IgD-negative memory B cell (primary cell): ENCODE results near the gene DOK1. TPM values are rescaled to one million over a fixed set of nuclear protein-coding genes. Genes with fewer than 3 reads are reported as not detected.

Experiments used
- H3K27ac Mint-ChIP-seq, 3 donors: one replicate each; pipeline ENCODE4 v1.8.0; 2020 to 2022; ENCODE audit warnings: mild to moderate bottlenecking in 3 of 3, mixed read lengths in 3 of 3, moderate library complexity in 1 of 3
- H3K27me3 Mint-ChIP-seq: one replicate; pipeline ENCODE4 v1.8.0; 2021; ENCODE audit warnings: mixed read lengths
- H3K36me3 Mint-ChIP-seq: one replicate; pipeline ENCODE4 v1.8.0; 2020; ENCODE audit warnings: mild to moderate bottlenecking, mixed read lengths
- H3K4me1 Mint-ChIP-seq, 3 donors: one replicate each; pipeline ENCODE4 v1.8.0; 2020 to 2022; ENCODE audit warnings: mixed read lengths in 3 of 3, mild to moderate bottlenecking in 1 of 3
- H3K4me3 Mint-ChIP-seq, 4 donors: one replicate each; pipeline ENCODE4 v1.8.0; 2020 to 2022; ENCODE audit warnings: mild to moderate bottlenecking in 4 of 4, mixed read lengths in 4 of 4, moderate library complexity in 3 of 4
- H3K9me3 Mint-ChIP-seq, 3 donors: one replicate each; pipeline ENCODE4 v1.8.0; 2020 to 2021; ENCODE audit warnings: mixed read lengths in 3 of 3, mild to moderate bottlenecking in 1 of 3
- polyA plus RNA-seq: library from polyadenylated mRNA; unstranded; fragments of 300-500 nt; fragmentation: Illumina TruSeq; gene quantifications from one replicate; pipeline ENCODE4 v1.2.3, GENCODE V29; 2021

Gene DOK1
- polyA plus RNA-seq, 1 donor from 2014 or later: 48.9 TPM

DNA sequence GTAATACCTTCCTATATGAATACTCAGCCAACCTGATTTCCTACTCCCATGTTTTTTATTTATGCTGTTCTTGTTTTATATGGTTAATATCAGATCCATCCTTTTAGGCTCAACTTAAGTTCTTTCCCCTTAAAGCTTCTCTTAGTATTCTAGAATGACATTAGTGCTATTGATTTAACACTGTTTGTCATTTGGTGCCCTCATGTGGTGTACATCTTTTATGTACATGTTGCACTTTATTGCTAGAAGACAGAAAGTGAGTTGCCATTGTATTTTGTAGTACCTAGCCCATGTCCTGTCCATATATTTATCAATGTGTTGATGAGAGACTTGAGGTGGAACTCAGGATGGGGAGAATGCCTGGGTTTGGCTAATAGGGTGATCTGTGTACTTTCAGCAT is 22.3 kb upstream of the DOK1 start:
- H3K36me3 Mint-ChIP-seq: no peaks in the 10 kb centered on the region
- peak overlapping the region; percentile 72 to 87 (median 76) for H3K4me3 Mint-ChIP-seq

DNA sequence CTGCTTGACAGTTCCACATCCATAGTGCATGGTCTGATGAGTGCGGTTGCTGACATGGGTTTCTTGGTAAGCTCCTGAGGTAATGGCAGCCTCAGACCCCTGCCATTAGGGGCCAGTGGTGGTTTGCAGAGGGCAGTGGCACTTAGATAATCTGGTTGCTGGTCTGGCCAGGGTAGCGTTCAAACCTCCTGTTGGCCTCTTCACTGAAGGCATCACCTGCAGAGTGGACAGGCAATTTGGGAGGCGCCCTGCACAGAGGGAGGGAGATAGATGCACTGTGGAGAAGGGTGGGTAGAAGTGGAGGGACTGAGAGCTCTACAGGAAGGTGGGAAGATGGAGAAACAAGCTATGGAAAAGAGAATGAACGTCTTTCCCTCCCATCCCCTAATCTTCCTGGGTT is 21.1 kb upstream of the DOK1 start:
- H3K27ac Mint-ChIP-seq: peak overlapping the region in 1 of 3 donors; percentile 51
- H3K9me3 Mint-ChIP-seq: peaks cover 0 to 2% (median 0%) of the 10 kb centered on the region in 3 donors
- no peaks in the 10 kb centered on the region for H3K27me3 Mint-ChIP-seq
- H3K36me3 Mint-ChIP-seq: peaks cover 2% of the 10 kb centered on the region
- peak overlapping the region in 1 of 4 donors; percentile 36 for H3K4me3 Mint-ChIP-seq
- peaks cover 29 to 35% (median 32%) of the 10 kb centered on the region in 3 donors for H3K4me1 Mint-ChIP-seq

More for the DNA sequence above, 22.3 kb upstream of the DOK1 start:
- peak overlapping the region; percentile 0 to 91 (median 81) for H3K27ac Mint-ChIP-seq
- H3K9me3 Mint-ChIP-seq: no peaks in the 10 kb centered on the region
- H3K27me3 Mint-ChIP-seq: no peaks in the 10 kb centered on the region
- H3K4me1 Mint-ChIP-seq: peaks cover 21 to 31% (median 30%) of the 10 kb centered on the region in 3 donors

DNA sequence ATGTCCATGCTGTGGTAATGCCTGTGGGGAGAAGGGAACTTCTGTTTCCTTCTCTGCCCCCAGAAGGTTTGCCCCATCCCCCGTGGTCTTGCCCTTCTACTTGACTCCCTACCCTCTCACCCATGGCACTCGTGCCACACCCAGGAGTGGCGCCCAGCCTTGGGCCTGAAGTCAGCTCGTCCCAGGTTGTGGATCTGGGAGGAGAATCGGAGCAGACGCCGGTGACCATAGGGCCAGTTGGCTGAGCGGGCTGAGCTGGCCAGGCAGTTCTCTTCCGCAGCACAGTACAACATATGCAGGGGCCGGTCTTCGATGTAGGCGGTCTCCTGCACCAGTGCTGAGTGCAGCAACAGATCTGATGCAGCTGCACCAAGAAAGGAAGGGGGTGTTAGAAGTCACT is 20.1 kb upstream of the DOK1 start:
- Mint-ChIP-seq H3K4me3 (no peak overlapping the region), H3K36me3 (peaks cover 6% of the 10 kb centered on the region), H3K27ac (no peak overlapping the region), H3K4me1 (peaks cover 35 to 38% (median 37%) of the 10 kb centered on the region in 3 donors), H3K9me3 (peaks cover 0 to 2% (median 0%) of the 10 kb centered on the region in 3 donors), H3K27me3 (no peaks in the 10 kb centered on the region)

DNA sequence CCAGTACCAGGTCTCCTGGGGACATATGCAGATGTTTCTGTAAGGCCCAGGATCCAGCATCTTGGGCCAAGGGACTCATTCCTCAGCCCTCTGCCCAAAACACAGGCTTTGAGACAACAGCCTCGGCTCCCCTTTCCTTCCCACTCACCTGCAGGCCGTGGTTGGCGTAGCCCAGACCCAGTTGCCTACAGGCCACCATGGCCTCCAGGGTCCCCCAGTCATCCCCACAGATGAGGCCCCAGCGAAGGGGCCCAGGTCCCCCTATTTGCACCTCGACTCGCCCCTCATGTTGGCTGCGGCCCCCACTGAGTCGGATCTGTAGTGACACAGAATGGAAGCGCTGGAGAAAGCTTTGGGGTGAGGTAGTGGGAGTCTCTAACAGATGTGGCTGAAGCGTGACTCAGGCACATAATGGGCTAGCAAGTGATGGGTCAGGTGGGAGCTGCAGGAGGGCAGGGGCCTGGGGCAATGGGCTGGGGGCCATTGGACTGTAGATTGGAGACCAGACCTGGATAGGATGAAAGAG is 19.0 kb upstream of the DOK1 start:
- no peak overlapping the region for H3K27ac Mint-ChIP-seq
- H3K36me3 Mint-ChIP-seq: peaks cover 6% of the 10 kb centered on the region
- peaks cover 0 to 2% (median 0%) of the 10 kb centered on the region in 3 donors for H3K9me3 Mint-ChIP-seq
- peaks cover 34 to 41% (median 40%) of the 10 kb centered on the region in 3 donors for H3K4me1 Mint-ChIP-seq
- H3K4me3 Mint-ChIP-seq: no peak overlapping the region
- no peaks in the 10 kb centered on the region for H3K27me3 Mint-ChIP-seq

DNA sequence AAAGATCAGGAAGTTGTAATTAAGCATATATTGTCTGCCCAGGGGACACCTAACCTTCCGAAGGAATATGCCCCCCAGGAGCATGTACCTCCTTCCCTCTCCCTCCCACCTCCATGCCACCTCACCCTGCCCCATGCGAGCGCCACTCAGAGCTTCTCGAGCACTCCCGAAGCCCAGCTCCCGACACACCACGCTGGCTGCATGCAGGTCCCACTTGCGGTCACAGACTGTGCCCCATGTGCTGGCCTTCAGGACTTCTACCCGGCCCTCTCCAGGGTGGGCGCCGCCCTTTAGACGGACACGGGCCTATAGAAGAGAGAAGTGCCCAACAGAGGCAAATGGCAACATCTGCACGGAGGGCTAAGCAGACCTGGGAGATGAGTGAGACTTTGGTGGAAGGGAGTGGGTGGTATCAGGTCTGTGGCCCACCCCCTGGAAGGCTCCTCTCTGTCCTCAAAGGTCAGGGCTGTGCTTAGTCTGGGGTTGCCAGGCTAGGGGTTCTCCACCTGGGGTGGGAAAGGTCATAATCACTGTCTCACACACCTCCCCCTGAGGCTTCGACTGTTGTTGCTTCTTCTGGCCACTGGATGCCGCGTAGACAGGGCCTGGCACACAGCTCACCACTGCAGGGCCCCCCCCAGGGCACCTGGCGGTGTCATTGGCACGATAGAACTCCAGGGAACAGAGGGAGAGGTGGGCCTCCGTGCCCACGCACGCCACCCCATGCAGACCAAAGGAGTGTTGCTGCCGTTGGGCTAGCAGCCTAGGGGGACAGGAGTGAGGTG is 18.2 kb upstream of the DOK1 start:
- H3K27me3 Mint-ChIP-seq: no peaks in the 10 kb centered on the region
- H3K27ac Mint-ChIP-seq: no peak overlapping the region
- H3K9me3 Mint-ChIP-seq: peaks cover 0 to 2% (median 0%) of the 10 kb centered on the region in 3 donors

DNA sequence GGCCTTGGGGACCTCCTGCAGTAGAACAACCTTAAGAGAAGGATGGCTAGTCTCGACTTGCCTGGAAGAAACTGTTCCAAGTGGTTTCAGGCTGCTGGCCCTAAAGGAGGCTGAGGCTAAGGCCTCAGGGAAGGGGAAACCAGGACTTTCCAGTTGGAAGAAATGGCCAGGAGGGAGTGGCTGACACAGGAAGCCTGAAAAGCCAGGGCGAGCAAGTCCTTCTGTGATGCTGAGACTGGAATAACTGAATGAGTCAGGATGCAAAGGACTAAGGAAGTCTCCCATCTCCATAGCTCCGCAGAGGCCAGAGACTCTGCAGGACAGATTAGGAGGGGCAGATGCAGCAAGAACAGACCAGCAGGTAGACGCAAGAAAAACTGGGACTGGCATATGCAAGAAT is 17.4 kb upstream of the DOK1 start:
- peak overlapping the region in 1 of 4 donors; percentile 82 for H3K4me3 Mint-ChIP-seq
- no peaks in the 10 kb centered on the region for H3K27me3 Mint-ChIP-seq
- H3K4me1 Mint-ChIP-seq: peaks cover 25 to 29% (median 26%) of the 10 kb centered on the region in 3 donors
- peaks cover 6% of the 10 kb centered on the region for H3K36me3 Mint-ChIP-seq
- no peak overlapping the region for H3K27ac Mint-ChIP-seq
- H3K9me3 Mint-ChIP-seq: peaks cover 0 to 2% (median 0%) of the 10 kb centered on the region in 3 donors

More for the DNA sequence above, 18.2 kb upstream of the DOK1 start:
- H3K36me3 Mint-ChIP-seq: peaks cover 6% of the 10 kb centered on the region
- H3K4me1 Mint-ChIP-seq: peaks cover 31 to 36% (median 32%) of the 10 kb centered on the region in 3 donors
- H3K4me3 Mint-ChIP-seq: no peak overlapping the region

DNA sequence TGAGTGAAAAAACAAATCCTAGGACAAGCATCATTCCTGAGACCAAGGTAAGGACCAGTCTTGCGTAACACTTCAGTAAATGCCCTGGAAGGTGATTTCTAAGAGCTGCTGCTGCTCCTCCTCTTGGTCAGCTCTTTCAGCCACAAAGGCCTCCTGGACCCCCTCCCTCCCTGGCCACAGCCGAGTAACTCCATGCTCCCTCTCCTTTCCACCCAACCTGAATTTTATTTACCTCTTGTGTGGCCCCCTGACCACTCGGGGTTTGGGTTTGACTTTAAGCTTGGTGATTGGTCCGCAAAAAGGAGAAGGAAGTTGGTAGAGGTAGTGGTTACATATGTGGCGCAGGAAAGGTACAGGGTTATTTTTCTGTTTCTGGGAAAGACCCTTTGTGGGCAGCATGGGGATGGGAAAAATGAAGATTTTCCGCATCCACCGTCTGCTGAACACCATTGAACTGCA is 15.6 kb upstream of the DOK1 start:
- no peaks in the 10 kb centered on the region for H3K27me3 Mint-ChIP-seq
- H3K4me1 Mint-ChIP-seq: peaks cover 25 to 28% (median 27%) of the 10 kb centered on the region in 3 donors
- H3K4me3 Mint-ChIP-seq: peak overlapping the region; percentile 82 to 95 (median 86)
- H3K27ac Mint-ChIP-seq: peak overlapping the region; percentile 54 to 96 (median 91)
- H3K36me3 Mint-ChIP-seq: peaks cover 6% of the 10 kb centered on the region
- peaks cover 0 to 2% (median 0%) of the 10 kb centered on the region in 3 donors for H3K9me3 Mint-ChIP-seq

DNA sequence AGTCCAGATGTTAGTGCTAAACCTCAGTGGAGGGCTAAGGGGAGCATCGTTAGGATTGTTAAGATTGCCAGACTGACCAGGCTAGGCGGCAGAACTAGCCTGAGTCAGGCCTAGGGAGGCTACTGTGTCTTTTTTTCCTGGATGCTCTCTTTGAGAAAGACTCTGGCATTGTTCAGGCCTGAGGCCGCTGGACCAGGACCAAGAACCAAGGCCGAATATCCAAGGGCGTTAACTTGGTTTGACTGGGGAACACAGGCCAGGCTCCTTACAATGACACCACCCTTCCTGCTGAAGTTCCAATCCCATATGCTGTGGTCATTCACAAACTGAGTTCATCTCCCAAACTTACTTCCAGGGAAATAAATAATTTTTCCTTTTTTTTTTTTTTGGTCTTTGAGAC is 14.2 kb upstream of the DOK1 start:
- Mint-ChIP-seq H3K4me3 (peak overlapping the region in 3 of 4 donors; percentile 19 to 95 (median 82)), H3K27me3 (no peaks in the 10 kb centered on the region), H3K36me3 (peaks cover 6% of the 10 kb centered on the region), H3K9me3 (peaks cover 0 to 2% (median 0%) of the 10 kb centered on the region in 3 donors), H3K4me1 (peaks cover 25 to 32% (median 27%) of the 10 kb centered on the region in 3 donors), H3K27ac (peak overlapping the region in 1 of 3 donors; percentile 25)

DNA sequence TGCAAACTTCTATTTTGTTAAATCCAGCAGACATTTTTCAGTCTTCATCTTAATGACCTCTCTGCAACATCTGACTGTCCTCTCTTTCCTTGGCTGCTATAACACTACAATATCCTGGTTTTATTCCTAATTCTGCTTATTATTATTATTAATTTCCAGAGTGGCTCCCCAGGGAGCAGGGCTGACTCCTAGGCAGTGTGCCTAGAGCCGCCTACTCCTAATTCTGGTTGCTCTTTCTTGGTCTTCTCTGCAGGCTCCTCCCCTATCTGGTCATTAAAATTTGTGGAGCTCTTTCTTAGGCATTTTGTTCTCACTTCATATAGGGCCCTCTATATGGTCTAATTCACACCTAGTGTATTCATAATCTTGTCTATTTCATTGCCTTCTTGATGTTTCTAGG is 11.5 kb upstream of the DOK1 start:
- peak overlapping the region in 2 of 3 donors; percentile 20 to 35 for H3K27ac Mint-ChIP-seq
- peak overlapping the region in 1 of 4 donors; percentile 82 for H3K4me3 Mint-ChIP-seq
- peaks cover 0 to 2% (median 0%) of the 10 kb centered on the region in 3 donors for H3K9me3 Mint-ChIP-seq
- H3K36me3 Mint-ChIP-seq: peaks cover 6% of the 10 kb centered on the region
- peaks cover 23 to 28% (median 23%) of the 10 kb centered on the region in 3 donors for H3K4me1 Mint-ChIP-seq
- peaks cover 6% of the 10 kb centered on the region for H3K27me3 Mint-ChIP-seq

DNA sequence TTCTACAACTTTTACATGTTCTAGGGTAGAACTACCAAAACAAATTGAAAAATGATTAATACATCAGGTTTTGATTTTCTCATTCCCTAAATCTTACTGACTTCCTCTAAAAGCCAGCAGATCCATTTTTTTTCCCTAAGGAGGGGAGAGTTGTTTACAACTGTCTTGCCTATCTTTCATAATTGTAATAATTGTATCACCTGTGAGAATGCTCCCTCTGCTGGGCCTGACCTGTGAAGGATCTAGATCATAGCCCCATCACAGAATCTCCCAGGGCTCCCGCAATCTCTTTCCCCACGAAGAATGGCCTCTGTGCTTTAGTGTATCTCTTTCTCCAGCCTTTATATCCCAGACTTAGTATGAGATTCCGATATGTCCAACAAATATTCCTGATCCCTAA is 9.9 kb upstream of the DOK1 start:
- H3K4me3 Mint-ChIP-seq: peak overlapping the region in 1 of 4 donors; percentile 7
- H3K27me3 Mint-ChIP-seq: peaks cover 16% of the 10 kb centered on the region
- peaks cover 13 to 18% (median 15%) of the 10 kb centered on the region in 3 donors for H3K4me1 Mint-ChIP-seq
- no peaks in the 10 kb centered on the region for H3K9me3 Mint-ChIP-seq
- H3K27ac Mint-ChIP-seq: no peak overlapping the region
- no peaks in the 10 kb centered on the region for H3K36me3 Mint-ChIP-seq

DNA sequence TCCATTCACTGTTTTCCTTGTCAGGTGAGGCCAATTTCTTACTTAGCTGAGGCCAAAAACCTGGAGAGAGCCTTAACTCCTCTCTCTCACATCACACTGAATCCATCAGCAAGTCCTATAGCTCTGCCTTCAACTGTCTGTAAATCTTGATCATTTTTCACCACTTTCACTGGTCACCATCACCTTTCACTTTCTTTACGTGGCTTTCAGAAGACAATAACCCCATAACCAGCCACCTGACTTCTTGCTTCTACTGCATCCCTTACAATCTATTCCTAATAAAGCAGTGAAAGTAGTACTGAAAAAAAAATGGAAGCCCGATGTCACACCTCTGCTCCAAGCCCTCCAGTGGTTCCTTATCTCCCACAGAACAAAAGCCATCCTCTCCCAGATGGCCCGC is 8.5 kb upstream of the DOK1 start:
- Mint-ChIP-seq H3K27ac (no peak overlapping the region), H3K36me3 (no peaks in the 10 kb centered on the region), H3K4me1 (peaks cover 10 to 17% (median 12%) of the 10 kb centered on the region in 3 donors), H3K9me3 (no peaks in the 10 kb centered on the region), H3K27me3 (peaks cover 18% of the 10 kb centered on the region), H3K4me3 (no peak overlapping the region)

DNA sequence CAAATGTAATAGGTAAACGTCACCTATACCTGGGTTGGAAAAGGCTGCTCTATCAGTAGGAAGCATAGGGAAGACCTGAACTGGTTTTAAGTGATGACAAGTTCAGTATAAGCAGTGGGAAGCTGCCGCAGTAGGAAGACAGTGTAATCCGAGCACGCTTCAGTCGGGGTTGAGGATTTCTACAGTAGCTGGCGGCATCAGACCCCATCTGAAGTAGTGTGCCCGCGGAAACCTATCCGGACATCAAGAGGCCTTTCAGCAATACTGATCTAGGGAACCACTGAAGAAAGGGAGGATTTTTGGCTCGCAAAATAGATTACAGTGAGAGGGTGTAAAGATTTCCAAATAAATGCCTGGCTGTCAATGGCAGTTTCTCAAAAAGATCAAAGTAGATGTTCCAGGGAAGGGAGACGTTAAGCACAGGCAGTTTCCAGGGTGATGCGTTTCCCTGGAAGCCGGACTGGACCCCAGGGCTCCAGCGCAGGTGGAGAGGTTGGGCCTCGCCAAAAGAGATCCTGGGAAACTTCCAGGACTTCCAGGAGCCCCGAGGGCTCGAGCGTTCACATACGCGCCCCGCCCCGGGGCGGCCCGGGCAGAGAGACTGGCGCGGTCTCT is 6.1 kb upstream of the DOK1 start:
- no peaks in the 10 kb centered on the region for H3K9me3 Mint-ChIP-seq
- H3K4me3 Mint-ChIP-seq: peak overlapping the region; percentile 80 to 92 (median 88)
- peaks cover 20% of the 10 kb centered on the region for H3K27me3 Mint-ChIP-seq
- no peaks in the 10 kb centered on the region for H3K36me3 Mint-ChIP-seq
- H3K4me1 Mint-ChIP-seq: peaks cover 12 to 17% (median 16%) of the 10 kb centered on the region in 3 donors
- H3K27ac Mint-ChIP-seq: peak overlapping the region in 2 of 3 donors; percentile 13 to 16

DNA sequence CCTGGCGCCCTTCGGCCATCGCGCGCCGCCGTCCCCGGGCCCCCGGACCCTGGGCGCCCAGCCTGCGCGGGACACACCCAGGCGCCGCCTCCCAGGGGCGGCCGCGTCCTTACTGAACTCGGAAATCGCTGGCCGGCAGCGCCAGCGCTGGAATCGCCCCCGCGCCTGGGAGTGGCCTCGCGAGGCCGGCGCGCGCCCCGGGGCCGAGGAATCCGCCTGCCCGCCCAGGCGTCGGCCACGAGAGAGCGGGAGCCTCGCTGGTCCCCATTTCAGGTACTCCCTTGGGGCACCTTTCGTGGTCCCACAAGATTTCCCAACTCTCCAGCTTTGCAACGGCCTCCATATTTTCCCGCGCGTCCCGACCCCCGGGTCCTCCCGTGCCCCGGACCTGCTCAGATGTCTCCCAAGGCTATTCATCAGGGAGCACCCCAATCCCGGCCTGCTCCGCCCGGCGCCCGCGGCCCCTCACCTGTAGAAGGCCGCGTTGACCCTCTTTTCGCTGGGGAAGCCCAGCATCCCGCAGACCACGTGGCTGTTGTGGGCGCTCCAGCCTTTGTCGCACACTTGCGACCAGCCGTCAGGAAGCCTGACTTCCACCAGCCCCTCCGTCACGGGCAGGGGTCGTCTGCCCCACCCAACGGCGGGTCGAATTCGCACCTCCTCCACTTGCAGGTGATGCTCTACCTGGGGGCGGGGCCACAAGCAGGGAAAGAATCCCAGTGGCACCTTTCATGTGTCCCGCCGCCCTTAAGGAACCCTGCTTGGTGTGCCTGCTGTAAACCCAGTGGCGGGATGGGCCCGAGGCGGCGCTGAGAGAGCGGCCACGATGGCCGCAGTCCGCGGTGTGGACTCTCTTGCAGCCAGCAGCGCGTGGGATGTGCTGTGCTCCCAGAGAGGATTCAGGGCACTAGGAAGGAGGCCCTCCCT is 5.4 kb upstream of the DOK1 start:
- peak overlapping the region; percentile 37 to 82 (median 40) for H3K27ac Mint-ChIP-seq
- H3K9me3 Mint-ChIP-seq: no peaks in the 10 kb centered on the region
- H3K4me3 Mint-ChIP-seq: peak overlapping the region; percentile 57 to 87 (median 78)
- no peaks in the 10 kb centered on the region for H3K36me3 Mint-ChIP-seq
- H3K4me1 Mint-ChIP-seq: peaks cover 12 to 18% (median 16%) of the 10 kb centered on the region in 3 donors
- peaks cover 20% of the 10 kb centered on the region for H3K27me3 Mint-ChIP-seq

DNA sequence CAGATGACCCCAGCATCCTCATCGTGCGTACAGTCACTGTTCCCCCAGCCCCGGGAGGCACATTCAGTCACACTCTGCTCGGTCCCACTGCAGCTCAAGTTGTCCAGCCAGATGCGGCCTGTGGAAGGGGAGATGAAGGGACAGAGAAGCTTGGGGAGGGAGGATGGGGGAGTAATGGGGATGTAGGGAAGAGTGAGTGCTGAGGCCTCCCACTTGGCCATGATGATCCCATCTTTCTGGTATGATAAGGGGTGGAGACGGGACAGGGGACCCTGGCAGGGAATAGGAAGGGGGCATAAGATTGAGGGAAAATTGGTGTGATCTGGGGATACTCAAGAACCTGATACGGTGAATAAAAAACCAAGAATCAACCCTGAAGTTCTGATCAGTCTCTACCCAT is 4.3 kb upstream of the DOK1 start:
- Mint-ChIP-seq H3K9me3 (no peaks in the 10 kb centered on the region), H3K36me3 (no peaks in the 10 kb centered on the region), H3K27me3 (peaks cover 20% of the 10 kb centered on the region), H3K4me3 (peak overlapping the region in 2 of 4 donors; percentile 6 to 57), H3K27ac (peak overlapping the region in 1 of 3 donors; percentile 40), H3K4me1 (peaks cover 14 to 19% (median 19%) of the 10 kb centered on the region in 3 donors)
